Esophagus squamous epithelium (tissue), 4 donors: ENCODE measurements around the gene TMED3.

Experiments
- POLR2A ChIP-seq, 4 donors: fragments of 450-650 bp; IDR thresholded peaks; one replicate each; pipeline ENCODE4 v1.6.1; 2017; ENCODE audit warnings: antibody characterized with exemption in 4 of 4, mild to moderate bottlenecking in 4 of 4, moderate library complexity in 3 of 4
- TF ChIP-seq, protein P1 (sequence below), 6 experiments: fragments of 450-650 bp in 4 of 6; fragments of 200-600 bp in 2 of 6; sonication (generic) in 2 of 6; IDR thresholded peaks; one replicate each; pipeline ENCODE4 v1.5.1; 2016 to 2019; ENCODE audit warnings: antibody characterized with exemption in 6 of 6, mild to moderate bottlenecking in 4 of 6, moderate library complexity in 4 of 6

DNA sequence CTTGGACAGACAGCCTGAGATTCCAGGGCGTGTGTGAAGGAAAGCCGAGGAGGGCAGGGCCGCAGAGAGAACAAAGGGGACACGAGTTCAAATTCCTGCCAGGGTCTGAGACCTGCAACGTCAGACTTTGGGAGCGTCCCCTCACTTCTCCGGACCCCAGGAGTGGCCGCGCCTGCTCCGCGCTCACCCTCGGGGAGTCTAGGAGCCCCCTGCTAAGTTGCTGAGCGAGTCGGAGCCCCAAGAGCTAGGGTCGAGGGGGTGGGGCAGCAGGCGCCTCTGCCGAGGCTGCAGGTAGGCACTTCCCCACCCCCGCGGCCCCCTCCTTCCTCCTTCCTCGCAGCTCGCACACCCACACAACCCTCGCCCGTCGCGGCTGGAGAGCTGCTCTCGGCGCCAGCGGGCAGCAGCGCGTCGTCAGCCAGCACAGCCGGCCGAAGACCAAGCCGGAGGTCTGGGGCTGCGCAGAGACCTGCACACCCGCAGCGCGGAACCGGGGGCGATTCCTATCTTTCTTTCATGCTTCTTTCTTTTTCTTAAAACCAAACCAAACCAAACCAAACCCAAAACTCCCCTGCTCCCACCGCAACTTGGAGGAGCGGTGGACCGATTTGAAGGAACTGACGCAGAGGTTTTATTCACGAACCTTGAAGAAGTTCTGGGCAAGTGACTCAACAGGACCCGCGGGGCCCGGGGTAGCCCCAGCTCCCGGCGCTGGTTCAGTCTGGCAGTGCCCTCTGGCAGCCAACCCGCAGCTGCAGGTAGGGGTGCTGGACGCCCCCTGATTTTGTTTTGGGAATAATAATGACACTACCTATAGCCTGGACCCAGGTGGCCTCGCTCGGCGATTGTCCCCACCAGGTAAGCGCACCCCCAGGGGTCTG, 28.3 kb upstream of the TMED3 start, which contains the start of gene ANKRD34C:
- TF ChIP-seq, protein P1, sequence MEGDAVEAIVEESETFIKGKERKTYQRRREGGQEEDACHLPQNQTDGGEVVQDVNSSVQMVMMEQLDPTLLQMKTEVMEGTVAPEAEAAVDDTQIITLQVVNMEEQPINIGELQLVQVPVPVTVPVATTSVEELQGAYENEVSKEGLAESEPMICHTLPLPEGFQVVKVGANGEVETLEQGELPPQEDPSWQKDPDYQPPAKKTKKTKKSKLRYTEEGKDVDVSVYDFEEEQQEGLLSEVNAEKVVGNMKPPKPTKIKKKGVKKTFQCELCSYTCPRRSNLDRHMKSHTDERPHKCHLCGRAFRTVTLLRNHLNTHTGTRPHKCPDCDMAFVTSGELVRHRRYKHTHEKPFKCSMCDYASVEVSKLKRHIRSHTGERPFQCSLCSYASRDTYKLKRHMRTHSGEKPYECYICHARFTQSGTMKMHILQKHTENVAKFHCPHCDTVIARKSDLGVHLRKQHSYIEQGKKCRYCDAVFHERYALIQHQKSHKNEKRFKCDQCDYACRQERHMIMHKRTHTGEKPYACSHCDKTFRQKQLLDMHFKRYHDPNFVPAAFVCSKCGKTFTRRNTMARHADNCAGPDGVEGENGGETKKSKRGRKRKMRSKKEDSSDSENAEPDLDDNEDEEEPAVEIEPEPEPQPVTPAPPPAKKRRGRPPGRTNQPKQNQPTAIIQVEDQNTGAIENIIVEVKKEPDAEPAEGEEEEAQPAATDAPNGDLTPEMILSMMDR (IDR thresholded peaks at IDR 0.05) = no peak
- no peak for TF ChIP-seq POLR2A (IDR thresholded peaks at IDR 0.05)
